Esophagus muscularis mucosa (tissue), 4 donors: ENCODE measurements around the gene KCNMB1. TPM values are rescaled to one million over a fixed set of nuclear protein-coding genes. Genes with fewer than 3 reads are reported as not detected.

Experiments
- DNase-seq: peaks from one replicate; pipeline ENCODE4 v3.0.0-alpha.2; 2017; ENCODE audit errors: extremely low spot score
- H3K27ac ChIP-seq, 4 donors: fragments of 200-600 bp; sonication (generic); replicated peaks in 1 of 4; 1 replicate in 3 of 4; 2 replicates in 1 of 4; pipeline ENCODE4 v1.5.1; 2016 to 2019; ENCODE audit warnings: mild to moderate bottlenecking in 1 of 4
- H3K27me3 ChIP-seq, 4 donors: fragments of 200-600 bp; sonication (generic); one replicate each; pipeline versions ENCODE4 v1.5.1 to v1.6.0; 2016 to 2019
- H3K36me3 ChIP-seq, 4 donors: fragments of 200-600 bp; sonication (generic); one replicate each; pipeline ENCODE4 v1.5.1; 2016 to 2019
- H3K4me1 ChIP-seq, 4 donors: fragments of 200-600 bp; sonication (generic); one replicate each; pipeline ENCODE4 v1.5.1; 2016 to 2019
- H3K4me3 ChIP-seq, 4 donors: fragments of 200-600 bp; sonication (generic); 1 replicate in 2 of 4; 2 replicates in 2 of 4; pipeline ENCODE4 v1.5.1; 2016 to 2019; ENCODE audit warnings: mild to moderate bottlenecking in 4 of 4, moderate library complexity in 1 of 4
- H3K9me3 ChIP-seq, 4 donors: fragments of 200-600 bp; sonication (generic); 1 replicate in 3 of 4; 2 replicates in 1 of 4; pipeline ENCODE4 v1.5.1; 2016 to 2019
- CTCF ChIP-seq, 3 experiments: fragments of 200-600 bp in 2 of 3; fragments of 450-650 bp in 1 of 3; sonication (generic) in 2 of 3; IDR thresholded peaks; one replicate each; pipeline ENCODE4 v1.5.1; 2017 to 2019; ENCODE audit warnings: antibody characterized with exemption in 3 of 3, mild to moderate bottlenecking in 2 of 3, moderate library complexity in 1 of 3
- EP300 ChIP-seq: sonication (generic); formaldehyde crosslinking; IDR thresholded peaks from one replicate; pipeline ENCODE4 v1.6.1; 2017; ENCODE audit warnings: antibody characterized with exemption
- POLR2A ChIP-seq: fragments of 450-650 bp; IDR thresholded peaks from one replicate; pipeline ENCODE4 v1.6.1; 2017; ENCODE audit warnings: antibody characterized with exemption, moderate library complexity, mild to moderate bottlenecking, low read depth
- POLR2AphosphoS5 ChIP-seq, 2 donors: sonication (generic); formaldehyde crosslinking; IDR thresholded peaks; one replicate each; pipeline ENCODE4 v1.6.1; 2017; ENCODE audit warnings: antibody characterized with exemption in 2 of 2
- WGBS: methylation state at CpG from one replicate; pipeline ENCODE4 v1.1.5; 2018; 5-methylcytosine and 5-hydroxymethylcytosine counted together
- intact Hi-C: fragments of 100-400 bp; cut with DNase I; formaldehyde crosslinking; loops from one replicate; pipeline ENCODE4 v1.15.1; 2023
- total RNA-seq, 4 donors: library from RNA; depleted of rRNA; stranded (reverse); fragments of >200 nt; gene quantifications; one replicate each; pipeline versions ENCODE4 v1.1.0 to v1.2.1, GENCODE V29; 2016

The KCNMB1 gene
- total RNA-seq, 4 donors from 2014 or later: 45.6 to 83.0 (median 78.8) TPM

GRCh38 chr5:170361116-170361515, 28.1 kb downstream of the KCNMB1 start:
- H3K27me3 ChIP-seq: no peaks in the 10 kb centered on the region
- TF ChIP-seq CTCF (IDR thresholded peaks at IDR 0.05) (no peak), POLR2A (no peak), POLR2AphosphoS5 (IDR thresholded peaks at IDR 0.05) (no peak), EP300 (no peak)
- H3K27ac ChIP-seq: peak overlapping the region; percentile 33 to 63 (median 46)
- no peaks in the 10 kb centered on the region for H3K36me3 ChIP-seq
- intact Hi-C loops: loop anchor here (5.0 kb wide), 1 partner anchor 56 kb away; no protein-coding TSS in a partner anchor
- H3K4me3 ChIP-seq: no peak overlapping the region
- no peak for DNase-seq
- H3K4me1 ChIP-seq: peaks cover 25 to 64% (median 54%) of the 10 kb centered on the region in 4 donors
- WGBS: 60% methylated on average over 5 of the region's 5 CpGs
- H3K9me3 ChIP-seq: no peaks in the 10 kb centered on the region

GRCh38 chr5:170360709-170361108, 28.5 kb downstream of the KCNMB1 start:
- H3K4me1 ChIP-seq: peaks cover 28 to 68% (median 58%) of the 10 kb centered on the region in 4 donors
- TF ChIP-seq POLR2AphosphoS5 (IDR thresholded peaks at IDR 0.05) (no peak), CTCF (IDR thresholded peaks at IDR 0.05) (no peak), POLR2A (no peak), EP300 (no peak)
- peak overlapping the region; percentile 33 to 63 (median 46) for H3K27ac ChIP-seq
- DNase-seq: no peak
- H3K9me3 ChIP-seq: no peaks in the 10 kb centered on the region
- no peaks in the 10 kb centered on the region for H3K27me3 ChIP-seq
- H3K36me3 ChIP-seq: no peaks in the 10 kb centered on the region
- no peak overlapping the region for H3K4me3 ChIP-seq
- 82% methylated on average over 8 of the region's 8 CpGs for WGBS
- intact Hi-C loops: loop anchor here (5.0 kb wide), 1 partner anchor 57 kb away; no protein-coding TSS in a partner anchor

- peak; percentile 95 for DNase-seq
- H3K27me3 ChIP-seq: no peaks in the 10 kb centered on the region
- no peaks in the 10 kb centered on the region for H3K9me3 ChIP-seq
- H3K27ac ChIP-seq: peak overlapping the region; percentile 25 to 45 (median 36)
- TF ChIP-seq EP300 (no peak), POLR2AphosphoS5 (IDR thresholded peaks at IDR 0.05) (peak in 1 of 2 donors; percentile 6)
- intact Hi-C loops: no loop called here
- H3K4me3 ChIP-seq: no peak overlapping the region
- no peaks in the 10 kb centered on the region for H3K36me3 ChIP-seq
- H3K4me1 ChIP-seq: peaks cover 34 to 90% (median 81%) of the 10 kb centered on the region in 4 donors
- 65% methylated on average over 7 of the region's 8 CpGs for WGBS
Observed at GRCh38 chr5:170357955-170358444, 31.2 kb downstream of the KCNMB1 start.

- 24% methylated on average over 8 of the region's 8 CpGs for WGBS
- Histone ChIP-seq H3K27ac (no peak overlapping the region), H3K36me3 (no peaks in the 10 kb centered on the region), H3K9me3 (no peaks in the 10 kb centered on the region), H3K4me1 (peaks cover 14 to 70% (median 63%) of the 10 kb centered on the region in 4 donors), H3K4me3 (no peak overlapping the region), H3K27me3 (no peaks in the 10 kb centered on the region)
- DNase-seq: no peak
- TF ChIP-seq EP300 (no peak), POLR2AphosphoS5 (IDR thresholded peaks at IDR 0.05) (peak in 1 of 2 donors; percentile 63), POLR2A (no peak), CTCF (IDR thresholded peaks at IDR 0.05) (no peak)
- intact Hi-C loops: no loop called here
Observed at GRCh38 chr5:170355601-170356098, 33.5 kb downstream of the KCNMB1 start.

GRCh38 chr5:170353961-170354360, 35.2 kb downstream of the KCNMB1 start:
- intact Hi-C loops: no loop called here
- WGBS: 80% methylated on average over 9 of the region's 9 CpGs
- Histone ChIP-seq H3K27ac (no peak overlapping the region), H3K36me3 (no peaks in the 10 kb centered on the region), H3K4me3 (peak overlapping the region in 1 of 4 donors; percentile 22), H3K4me1 (peaks cover 14 to 58% (median 52%) of the 10 kb centered on the region in 4 donors), H3K9me3 (no peaks in the 10 kb centered on the region), H3K27me3 (no peaks in the 10 kb centered on the region)
- no peak for TF ChIP-seq POLR2A
- TF ChIP-seq CTCF (IDR thresholded peaks at IDR 0.05): no peak
- no peak for TF ChIP-seq EP300
- TF ChIP-seq POLR2AphosphoS5 (IDR thresholded peaks at IDR 0.05): no peak
- DNase-seq: no peak
